ENCODE results near the gene MARCHF2.
"Not testable (repeated sequence)": the region's sequence is repeated elsewhere in the genome, so short reads cannot be mapped to it uniquely, and the experiment has no call there.

The MARCHF2 gene, protein sequence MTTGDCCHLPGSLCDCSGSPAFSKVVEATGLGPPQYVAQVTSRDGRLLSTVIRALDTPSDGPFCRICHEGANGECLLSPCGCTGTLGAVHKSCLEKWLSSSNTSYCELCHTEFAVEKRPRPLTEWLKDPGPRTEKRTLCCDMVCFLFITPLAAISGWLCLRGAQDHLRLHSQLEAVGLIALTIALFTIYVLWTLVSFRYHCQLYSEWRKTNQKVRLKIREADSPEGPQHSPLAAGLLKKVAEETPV

DNA sequence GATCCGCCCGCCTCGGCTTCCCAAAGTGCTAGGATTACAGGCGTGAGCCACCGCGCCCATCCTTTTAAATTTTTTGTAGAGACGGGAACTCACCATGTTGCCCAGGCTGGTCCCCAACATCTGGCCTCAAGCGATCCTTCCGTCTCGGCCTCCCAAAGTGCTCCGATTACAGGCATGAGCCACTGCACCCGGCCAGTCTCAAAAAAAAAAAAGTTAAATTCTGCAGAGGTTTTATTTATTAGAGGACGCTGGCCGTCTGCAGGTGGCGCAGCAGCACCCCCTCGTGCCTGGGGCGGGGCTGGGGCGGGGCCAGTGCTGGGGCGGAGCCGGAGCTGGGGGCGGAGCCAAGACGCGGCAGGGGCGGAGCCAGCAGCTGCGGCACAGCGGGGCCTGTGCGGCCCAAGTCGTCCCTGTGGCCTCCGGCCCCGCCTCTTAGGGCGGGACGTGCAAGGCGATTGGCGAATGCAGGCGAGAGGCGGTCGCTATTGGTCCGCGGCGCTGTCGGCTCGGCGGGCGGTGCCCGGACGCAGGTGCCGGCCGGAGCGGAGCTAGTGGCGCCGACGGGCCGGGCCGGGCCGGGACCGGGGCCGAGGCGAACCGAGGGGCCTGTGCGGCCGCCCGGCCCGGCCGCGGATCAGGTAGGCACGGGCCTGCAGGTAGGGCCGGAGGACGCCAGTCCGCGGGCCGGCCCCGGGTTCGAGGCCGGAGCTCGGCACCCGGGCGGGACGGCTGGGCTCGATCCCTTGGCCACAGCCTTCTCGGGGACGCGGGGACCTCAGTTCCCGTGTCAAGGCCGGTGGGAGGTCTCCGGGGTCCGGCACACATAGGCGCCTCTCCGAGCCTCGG, at the start of gene MARCHF2:
MARCHF2 (plus strand) TSS at position 523 of the 846 bp plus-strand sequence. CDS start 8,536 bp downstream, outside the sequence.
- peak; percentile 89 for DNase-seq

DNA sequence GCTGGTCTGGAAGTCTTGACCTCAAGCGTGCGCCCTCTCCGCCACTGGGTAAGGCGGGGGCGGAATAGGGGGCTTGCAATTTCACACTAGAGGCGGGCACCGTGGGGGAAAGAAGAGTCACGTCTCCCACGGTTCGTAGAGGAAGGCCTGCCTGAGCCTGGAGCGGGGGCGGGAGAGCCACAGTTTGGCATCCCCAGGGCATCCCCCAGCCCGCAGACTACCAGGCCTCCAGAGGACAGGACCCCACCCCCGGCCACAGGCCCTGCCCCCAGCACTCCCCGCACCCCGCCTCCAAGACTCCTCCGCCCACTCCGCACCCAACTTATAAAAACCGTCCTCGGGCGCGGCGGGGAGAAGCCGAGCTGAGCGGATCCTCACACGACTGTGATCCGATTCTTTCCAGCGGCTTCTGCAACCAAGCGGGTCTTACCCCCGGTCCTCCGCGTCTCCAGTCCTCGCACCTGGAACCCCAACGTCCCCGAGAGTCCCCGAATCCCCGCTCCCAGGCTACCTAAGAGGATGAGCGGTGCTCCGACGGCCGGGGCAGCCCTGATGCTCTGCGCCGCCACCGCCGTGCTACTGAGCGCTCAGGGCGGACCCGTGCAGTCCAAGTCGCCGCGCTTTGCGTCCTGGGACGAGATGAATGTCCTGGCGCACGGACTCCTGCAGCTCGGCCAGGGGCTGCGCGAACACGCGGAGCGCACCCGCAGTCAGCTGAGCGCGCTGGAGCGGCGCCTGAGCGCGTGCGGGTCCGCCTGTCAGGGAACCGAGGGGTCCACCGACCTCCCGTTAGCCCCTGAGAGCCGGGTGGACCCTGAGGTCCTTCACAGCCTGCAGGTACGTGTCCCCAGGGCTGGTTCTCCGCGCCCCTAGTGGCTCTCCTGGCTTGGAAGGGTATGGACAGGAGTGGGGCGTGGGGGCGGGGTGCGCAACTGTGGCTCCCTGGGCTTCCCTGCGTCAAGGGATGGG, 49.0 kb upstream of the MARCHF2 start, which contains the start of gene ANGPTL4:
ANGPTL4 (plus strand) TSS at position 353 of the 969 bp plus-strand sequence; CDS start at position 520, 167 bp downstream.
- DNase-seq, result no peak

DNA sequence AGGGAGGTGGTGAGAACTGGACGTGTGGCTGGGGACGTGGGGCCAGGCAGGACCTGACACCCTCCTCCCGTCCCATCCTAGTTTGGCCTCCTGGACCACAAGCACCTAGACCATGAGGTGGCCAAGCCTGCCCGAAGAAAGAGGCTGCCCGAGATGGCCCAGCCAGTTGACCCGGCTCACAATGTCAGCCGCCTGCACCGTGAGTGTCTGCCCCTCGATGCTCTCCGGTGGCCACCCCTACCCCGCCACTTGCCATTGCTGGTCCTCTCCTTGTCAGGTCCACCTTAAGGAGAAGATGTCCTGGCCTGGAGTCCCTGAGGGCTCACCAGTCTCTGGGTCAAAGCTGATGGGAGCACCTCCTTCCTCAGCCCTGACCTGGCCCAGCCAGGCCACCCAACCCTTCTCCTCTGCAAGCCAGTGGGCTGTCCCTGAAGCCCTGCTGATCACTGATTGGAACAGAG, 47.0 kb upstream of the MARCHF2 start:
- no peak for DNase-seq

DNA sequence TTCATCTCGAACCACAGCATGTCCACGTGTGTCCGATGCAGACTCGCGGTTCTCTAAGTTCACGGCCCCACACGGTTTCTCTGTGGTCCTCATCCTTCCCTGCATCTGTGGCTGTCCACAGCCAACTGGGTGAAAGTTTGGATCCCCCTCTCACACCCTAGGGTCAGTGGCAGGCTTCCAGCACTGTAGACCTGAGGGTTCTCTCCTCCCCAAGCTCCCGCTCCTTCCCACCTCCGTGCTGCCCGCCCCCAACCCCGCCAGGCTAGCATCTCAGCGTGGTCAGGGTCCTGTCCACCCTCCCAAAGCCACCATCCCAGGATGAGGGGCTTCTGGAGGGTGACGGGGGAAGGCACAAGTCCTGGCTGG, 46.2 kb upstream of the MARCHF2 start:
- DNase-seq, result no peak

DNA sequence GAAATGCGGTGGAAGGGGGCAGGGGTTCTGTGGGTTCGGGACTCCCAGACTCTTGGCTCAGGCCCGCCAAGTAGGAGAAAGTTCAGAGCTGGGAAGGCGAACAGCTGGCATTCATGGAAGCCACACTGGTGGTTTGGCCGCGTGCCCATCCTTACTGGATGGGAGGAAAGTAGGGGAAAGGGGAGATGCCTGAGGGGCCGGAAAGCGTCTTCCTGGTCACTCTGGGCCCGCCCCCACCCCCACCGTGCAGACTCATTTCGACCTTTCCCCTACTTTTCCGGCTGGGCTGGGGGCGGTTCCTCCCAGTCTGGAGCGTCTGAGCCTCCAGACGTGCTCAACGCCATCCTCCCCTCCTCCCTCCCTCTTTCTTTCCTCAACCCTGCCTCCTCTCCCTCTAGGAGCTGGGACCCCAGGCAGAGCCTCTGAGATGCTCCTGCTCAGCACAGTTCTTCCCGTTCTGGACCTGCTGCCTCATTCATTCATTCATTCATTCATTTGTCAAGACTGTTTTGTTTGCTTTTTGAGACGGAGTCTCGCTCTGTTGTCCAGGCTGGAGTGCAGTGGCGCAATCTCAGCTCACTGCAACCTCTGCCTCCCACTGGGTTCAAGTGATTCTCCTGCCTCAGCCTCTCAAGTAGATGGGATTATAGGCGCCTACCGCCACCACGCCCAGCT, 45.6 kb upstream of the MARCHF2 start:
- DNase-seq, result no peak

DNA sequence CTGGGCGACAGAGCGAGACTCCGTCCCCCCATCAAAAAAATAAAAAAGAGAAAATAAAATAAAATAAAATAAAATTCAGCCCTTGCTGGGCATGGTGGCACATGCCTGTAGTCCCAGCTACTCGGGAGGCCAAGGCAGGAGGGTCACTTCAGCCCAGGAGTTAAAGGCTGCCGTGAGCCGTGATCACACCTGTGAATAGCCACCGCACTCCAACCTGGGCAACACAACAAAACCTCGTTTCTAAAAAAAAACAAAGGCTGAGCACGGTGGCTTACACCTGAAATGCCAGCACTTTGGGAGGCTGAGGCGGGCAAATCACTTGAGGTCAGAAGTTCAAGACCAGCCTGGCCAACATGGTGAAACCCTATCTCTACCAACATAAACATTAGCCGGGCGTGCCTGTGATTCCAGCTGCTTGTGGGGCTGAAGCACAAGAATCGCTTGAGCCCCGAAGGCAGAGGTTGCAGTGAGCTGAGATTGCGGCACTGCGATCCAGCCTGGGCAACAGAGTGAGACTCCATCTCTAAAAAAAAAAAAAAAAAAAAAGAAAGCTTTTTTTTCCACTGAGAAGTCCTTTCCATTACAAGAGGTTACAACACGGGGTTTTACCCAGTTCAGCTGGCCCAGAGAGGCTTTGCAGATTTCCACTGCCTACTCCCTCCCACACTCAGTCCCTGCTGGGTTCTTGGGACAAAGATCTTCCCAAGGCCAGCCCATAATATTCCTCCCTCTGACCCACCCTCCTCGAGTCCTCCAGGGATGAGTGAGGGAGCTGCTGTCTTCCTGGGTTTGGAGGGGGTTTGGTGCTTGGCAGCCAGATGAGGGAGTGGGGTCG, 42.7 kb upstream of the MARCHF2 start:
- no peak for DNase-seq

DNA sequence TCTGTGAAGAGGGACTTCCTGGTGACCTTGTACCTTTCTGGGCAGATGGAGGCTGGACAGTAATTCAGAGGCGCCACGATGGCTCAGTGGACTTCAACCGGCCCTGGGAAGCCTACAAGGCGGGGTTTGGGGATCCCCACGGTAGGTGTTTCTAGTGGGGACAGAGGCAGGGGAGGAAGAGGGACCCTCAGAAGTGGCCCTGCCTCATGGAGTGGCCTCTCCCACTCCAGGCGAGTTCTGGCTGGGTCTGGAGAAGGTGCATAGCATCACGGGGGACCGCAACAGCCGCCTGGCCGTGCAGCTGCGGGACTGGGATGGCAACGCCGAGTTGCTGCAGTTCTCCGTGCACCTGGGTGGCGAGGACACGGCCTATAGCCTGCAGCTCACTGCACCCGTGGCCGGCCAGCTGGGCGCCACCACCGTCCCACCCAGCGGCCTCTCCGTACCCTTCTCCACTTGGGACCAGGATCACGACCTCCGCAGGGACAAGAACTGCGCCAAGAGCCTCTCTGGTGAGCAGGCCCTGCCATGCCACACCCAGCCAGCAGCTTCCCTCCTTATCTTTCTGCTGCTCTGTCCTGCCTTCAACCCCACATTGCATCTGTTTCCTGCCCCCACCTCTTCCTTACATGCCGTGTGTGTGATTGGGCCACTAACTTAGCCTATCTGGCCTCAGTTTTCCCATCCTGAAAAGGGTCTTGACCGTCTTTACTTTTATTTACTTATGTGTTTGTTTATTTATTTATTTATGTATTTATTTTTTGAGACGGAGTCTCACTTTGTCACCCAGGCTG, 41.9 kb upstream of the MARCHF2 start:
- no peak for DNase-seq

DNA sequence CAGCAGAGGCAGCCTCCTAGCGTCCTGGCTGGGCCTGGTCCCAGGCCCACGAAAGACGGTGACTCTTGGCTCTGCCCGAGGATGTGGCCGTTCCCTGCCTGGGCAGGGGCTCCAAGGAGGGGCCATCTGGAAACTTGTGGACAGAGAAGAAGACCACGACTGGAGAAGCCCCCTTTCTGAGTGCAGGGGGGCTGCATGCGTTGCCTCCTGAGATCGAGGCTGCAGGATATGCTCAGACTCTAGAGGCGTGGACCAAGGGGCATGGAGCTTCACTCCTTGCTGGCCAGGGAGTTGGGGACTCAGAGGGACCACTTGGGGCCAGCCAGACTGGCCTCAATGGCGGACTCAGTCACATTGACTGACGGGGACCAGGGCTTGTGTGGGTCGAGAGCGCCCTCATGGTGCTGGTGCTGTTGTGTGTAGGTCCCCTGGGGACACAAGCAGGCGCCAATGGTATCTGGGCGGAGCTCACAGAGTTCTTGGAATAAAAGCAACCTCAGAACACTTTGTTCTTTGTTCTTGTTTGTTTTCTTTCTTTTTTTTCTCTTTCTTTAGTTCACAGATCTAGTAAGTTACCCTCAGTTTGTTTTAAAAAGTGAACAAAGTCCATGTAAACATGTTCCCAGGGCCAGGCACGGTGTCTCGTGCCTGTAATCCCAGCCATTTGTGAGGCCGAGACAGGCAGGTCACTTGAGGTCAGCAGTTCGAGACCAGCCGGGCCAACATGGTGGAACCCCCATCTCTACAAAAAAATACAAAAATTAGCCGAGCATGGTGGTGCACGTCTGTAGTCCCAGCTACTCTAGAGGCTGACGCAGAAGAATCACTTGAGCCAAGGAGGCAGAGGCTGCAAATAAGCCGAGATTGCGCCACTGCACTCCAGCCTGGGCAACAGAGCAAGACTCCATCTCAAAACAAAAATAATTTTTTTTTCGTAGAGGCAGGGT, 39.0 kb upstream of the MARCHF2 start:
- DNase-seq, result no peak

DNA sequence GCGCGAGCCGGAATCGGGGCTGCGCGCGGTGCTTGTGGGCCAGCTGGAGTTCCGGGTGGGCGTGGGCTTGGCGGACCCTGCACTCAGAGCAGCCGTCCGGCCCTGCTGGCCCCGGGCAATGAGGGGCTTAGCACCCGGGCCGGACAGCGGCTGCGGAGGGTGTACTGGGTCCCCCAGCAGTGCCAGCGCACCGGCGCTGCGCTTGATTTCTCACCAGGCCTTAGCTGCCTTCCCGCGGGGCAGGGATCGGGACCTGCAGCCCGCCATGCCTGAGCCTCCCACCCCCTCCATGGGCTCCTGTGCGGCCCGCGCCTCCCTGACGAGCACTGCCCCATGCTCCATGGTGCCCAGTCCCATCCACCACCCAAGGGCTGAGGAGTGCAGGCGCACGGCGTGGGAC, 37.3 kb upstream of the MARCHF2 start:
- not testable (repeated sequence) for DNase-seq

DNA sequence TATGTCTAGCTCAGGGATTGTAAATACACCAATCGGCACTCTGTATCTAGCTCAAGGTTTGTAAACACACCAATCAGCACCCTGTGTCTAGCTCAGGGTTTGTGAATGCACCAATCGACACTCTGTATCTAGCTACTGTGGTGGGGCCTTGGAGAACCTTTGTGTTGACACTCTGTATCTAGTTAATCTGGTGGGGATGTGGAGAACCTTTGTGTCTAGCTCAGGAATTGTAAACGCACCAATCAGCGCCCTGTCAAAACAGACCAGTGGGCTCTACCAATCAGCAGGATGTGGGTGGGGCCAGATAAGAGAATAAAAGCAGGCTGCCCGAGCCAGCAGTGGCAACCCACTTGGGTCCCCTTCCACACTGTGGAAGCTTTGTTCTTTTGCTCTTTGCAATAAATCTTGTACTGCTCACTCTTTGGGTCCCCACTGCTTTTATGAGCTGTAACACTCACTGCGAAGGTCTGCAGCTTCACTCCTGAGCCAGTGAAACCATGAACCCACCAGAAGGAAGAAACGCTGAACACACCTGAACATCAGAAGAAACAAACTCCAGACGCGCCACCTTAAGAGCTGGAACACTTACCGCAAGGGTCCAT, 36.6 kb upstream of the MARCHF2 start:
- DNase-seq, result not testable (repeated sequence)

DNA sequence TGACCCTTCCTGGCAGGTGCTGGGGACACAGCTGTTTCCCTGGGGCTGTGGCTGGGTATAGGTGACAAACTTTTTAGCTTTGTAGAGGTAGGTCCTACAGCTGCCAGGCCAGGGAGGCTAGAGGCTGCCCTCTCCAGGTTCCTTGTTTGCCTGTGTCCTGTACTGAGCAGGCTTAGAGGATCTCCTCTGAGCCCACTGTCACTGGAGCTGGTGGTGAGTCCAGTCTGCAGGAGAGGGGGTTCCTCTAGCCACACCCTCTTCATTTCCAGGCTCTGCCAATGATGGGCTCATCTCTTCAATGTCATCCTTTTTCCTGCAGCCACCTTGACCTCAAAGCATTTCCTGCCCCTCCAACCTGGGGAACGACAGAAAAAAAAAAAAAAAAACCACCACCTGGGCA, 35.5 kb upstream of the MARCHF2 start:
- DNase-seq, result no peak

DNA sequence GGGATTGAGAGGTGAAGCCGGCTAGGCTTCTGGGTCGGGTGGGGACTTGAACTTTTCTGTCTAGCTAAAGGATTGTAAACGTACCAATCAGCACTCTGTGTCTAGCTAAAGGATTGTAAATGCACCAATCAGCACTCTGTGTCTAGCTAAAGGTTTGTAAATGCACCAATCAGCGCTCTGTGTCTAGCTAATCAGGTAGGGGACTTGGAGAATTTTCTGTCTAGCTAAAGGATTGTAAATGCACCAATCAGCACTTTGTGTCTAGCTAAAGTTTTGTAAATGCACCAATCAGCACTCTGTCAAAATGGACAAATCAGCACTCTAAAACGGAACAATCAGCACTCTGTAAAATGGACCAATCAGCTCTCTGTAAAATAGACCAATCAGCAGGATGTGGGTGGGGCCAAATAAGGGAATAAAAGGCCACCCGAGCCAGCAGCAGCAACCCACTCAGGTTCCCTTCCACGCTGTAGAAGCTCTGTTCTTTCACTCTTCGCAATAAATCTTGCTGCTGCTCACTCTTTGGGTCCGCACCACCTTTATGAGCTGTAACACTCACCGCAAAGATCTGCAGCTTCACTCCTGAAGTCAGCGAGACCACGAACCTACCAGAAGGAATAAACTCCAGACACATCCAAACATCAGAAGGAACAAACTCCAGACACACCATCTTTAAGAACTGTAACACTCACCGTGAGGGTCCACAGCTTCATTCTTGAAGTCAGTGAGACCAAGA, 33.8 kb upstream of the MARCHF2 start:
- DNase-seq, result not testable (repeated sequence)

DNA sequence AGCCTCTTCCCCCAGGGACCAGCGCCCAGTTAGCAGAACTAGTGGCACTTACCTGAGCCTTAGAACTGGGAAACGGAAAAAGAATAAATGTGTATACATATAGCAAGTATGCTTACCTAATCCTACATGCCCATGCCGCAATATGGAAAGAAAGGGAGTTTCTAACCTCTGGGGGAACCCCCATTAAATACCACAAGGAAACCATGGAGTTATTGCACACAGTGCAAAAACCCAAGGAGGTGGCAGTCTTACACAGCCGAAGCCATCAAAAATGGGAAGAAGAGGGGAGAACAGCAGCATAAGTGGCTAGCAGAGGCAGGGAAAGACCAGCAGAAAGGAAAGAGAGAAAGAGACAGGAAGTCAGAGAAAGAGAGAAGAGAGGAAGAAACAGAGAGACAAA, 28.5 kb upstream of the MARCHF2 start:
- not testable (repeated sequence) for DNase-seq

DNA sequence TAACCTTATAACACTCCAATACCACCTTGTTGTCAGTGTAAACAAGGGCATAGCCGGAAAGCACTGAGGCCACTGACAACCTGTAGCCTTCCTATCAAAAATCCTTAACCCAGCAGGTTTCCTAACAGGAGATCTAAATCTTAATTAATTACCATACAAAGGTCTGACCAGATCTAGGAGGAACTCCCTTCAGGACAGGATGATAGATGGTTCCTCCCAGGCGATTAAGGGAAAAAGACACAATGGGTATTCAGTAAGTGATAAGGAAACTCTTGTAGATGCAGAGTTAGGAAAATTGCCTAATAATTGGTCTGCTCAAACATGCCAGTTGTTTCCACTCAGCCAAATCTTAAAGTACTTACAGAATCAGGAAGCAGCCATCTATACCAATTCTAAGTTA, 28.0 kb upstream of the MARCHF2 start:
- DNase-seq, result not testable (repeated sequence)

DNA sequence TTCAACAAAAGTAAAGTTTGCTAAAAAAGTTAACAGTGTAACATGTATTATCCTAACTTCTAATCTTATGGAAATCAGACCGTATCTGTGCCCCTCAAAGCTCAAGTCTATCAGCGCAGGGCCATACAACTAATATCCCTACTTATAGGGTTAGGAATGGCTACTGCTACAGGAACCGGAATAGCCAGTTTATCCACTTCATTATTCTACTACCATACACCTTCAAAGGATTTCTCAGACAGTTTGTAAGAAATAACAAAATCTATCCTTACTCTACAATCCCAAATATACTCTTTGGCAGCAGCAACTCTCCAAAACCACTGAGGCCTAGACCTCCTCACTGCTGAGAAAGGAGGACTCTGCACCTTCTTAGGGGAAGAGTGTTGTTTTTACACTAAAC, 27.5 kb upstream of the MARCHF2 start:
- DNase-seq, result not testable (repeated sequence)

DNA sequence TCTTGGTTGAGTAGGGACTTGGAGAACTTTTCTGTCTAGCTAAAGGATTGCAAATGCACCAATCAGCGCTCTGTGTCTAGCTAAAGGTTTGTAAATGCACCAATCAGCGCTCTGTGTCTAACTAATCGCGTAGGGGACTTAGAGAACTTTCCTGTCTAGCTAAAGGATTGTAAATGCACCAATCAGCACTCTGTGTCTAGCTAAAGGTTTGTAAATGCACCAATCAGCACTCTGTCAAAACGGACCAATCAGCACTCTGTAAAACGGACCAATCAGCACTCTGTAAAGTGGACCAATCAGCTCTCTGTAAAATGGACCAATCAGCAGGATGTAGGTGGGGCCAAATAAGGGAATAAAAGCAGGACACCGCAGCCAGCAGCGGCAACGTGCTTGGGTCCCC, 26.7 kb upstream of the MARCHF2 start:
- DNase-seq, result not testable (repeated sequence)

DNA sequence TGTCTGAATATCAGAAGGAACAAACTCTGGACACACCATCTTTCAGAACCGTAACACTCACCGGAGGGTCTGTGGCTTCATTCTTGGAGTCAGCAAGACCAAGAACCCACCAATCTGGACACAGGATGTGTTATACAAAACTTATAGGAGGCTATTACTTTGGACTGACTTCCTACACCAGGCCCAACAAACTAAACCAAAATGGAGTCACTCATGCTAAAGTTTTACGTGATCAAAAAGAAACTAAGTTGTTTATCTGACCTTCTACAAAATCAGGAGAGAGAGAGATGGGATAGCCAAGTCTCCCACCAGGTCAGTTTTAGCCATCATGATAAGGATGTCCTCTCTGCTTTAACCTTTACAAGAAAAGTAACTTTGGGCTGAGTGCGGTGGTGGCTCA, 26.1 kb upstream of the MARCHF2 start:
- no peak for DNase-seq
